NK-92 treated with Interleukin-12 subunit alpha and Interleukin-12 subunit beta, amount 100 ng/mL, for 24 hours (cell line): ENCODE results near the gene MTMR11.
"Not testable (repeated sequence)": the region's sequence is repeated elsewhere in the genome, so short reads cannot be mapped to it uniquely, and the experiment has no call there.

Source experiments
- DNase-seq: peaks from one replicate; lab custom pipeline; 2025; lab: John Stamatoyannopoulos, UW

Gene MTMR11, protein sequence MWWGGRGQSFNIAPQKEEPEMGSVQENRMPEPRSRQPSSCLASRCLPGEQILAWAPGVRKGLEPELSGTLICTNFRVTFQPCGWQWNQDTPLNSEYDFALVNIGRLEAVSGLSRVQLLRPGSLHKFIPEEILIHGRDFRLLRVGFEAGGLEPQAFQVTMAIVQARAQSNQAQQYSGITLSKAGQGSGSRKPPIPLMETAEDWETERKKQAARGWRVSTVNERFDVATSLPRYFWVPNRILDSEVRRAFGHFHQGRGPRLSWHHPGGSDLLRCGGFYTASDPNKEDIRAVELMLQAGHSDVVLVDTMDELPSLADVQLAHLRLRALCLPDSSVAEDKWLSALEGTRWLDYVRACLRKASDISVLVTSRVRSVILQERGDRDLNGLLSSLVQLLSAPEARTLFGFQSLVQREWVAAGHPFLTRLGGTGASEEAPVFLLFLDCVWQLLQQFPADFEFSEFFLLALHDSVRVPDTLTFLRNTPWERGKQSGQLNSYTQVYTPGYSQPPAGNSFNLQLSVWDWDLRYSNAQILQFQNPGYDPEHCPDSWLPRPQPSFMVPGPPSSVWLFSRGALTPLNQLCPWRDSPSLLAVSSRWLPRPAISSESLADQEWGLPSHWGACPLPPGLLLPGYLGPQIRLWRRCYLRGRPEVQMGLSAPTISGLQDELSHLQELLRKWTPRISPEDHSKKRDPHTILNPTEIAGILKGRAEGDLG

DNA sequence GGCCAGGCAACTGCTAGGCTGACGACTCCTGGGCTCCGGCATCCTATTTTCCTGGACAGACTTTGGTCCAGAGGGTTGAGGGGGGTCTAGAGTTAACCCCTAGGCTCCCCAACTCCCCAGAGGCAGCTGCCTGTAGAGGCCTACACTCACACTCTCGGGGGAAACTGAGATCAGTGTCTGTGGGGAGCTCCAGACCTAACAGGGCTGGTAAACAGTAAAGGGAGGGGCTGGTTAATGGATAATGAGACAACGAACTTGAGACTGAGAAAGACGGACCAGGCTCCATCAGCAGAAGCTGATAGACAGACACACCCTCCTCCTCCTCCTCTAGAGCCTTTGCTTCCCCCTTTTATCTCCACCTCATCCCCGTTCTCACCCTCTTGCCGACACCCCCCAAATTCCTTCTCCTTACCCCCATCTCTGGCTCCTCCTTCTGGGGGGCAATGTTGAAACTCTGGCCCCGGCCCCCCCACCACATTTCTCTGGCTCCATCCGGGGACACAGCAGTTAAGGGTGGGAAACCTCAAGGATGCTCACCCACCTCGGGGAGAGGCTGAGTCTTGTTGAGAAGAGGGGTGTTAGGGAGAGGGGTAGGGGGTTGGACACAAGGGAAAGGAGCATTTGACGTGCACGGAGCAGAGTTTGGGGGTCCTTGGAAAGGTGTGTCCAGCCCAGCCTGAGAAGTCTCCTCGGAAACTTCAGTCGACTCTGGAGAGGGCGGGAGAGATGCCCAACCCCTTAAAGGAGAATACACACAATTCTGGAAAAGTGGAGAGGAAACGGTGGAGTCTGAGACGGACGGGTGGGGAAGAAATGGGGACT, at the start of gene MTMR11:
MTMR11 (minus strand) TSS at position 710 of the 822 bp plus-strand sequence; CDS start at position 478, 232 bp downstream.
- DNase-seq, result no peak

DNA sequence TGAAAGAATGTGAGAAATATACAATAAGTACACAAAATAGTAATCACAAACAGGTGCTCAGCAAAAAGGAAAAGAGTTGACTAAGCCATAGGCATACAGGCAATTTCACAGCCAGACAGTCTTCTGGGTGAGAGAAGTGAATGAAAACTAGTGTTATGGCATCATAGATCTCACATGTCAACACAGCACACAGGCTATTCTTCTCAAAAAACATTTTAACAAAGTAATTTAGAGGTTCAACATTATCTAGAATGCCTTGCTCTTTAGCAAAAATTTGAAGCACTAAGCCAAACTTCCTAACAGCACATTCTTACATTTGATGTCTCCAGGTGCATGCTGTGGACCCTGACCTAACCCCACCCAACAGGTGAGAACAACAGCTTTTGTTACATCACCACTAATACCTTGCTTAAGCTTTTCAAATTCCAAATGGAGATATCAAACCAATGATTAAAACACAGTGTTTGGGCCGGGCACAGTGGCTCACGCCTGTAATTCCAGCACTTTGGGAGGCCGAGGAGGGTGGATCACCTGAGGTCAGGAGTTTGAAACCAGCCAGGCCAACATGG, 43.4 kb upstream of the MTMR11 start:
- no peak for DNase-seq

DNA sequence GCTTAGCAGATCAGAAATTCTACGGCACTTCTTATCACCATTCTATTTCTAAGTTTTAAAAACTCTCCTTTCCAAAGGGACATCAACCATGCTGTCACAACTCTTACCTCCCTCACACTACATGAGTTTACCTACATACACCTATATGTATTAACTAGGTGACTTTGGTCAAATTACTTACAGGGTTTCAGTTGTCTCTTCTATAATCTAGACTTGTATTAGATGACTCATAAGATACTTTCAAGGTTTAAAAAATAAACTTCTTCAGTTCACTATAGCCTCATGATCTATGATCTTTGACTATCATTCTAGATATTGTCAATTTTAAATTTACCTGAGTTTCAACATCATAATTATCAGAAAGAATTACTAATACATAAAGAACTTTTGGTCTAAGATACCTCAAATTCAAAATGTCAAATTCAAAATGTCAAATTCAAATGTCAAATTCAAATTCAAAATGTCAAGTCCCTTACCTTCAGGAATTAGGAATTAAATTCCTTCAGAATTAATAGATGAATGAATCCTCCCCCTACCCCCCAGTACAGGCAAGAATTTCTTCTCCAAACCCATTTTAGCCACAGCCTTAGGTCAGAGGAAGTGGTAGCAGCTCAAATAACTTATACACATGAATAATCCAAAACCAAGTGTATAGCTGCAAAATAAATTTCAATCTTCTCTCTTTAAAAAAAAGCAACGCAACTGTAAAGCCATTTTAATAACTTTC, 42.7 kb upstream of the MTMR11 start:
- no peak for DNase-seq

DNA sequence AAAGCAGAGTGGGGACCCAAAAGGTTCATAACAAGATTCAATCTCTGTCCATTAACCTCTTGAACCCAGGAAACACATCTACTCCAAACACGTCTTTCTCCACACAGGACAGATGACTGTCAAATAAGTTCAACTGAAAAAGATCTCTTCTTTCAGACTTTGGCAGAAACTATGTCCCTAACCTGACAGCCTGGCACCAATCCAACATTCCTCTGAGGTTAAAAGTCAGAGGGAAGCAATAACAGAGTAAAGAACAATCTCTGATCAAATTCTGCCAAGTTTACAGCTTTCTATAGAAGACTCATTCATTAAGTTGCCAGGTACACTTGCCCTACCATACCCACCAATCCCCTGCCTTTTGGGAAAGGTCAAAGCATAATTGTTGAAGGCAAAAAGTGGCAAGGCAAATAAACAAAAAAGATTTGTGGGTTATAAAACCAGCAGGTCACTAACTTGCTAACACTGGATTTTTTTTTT, 41.9 kb upstream of the MTMR11 start:
- DNase-seq, result no peak

DNA sequence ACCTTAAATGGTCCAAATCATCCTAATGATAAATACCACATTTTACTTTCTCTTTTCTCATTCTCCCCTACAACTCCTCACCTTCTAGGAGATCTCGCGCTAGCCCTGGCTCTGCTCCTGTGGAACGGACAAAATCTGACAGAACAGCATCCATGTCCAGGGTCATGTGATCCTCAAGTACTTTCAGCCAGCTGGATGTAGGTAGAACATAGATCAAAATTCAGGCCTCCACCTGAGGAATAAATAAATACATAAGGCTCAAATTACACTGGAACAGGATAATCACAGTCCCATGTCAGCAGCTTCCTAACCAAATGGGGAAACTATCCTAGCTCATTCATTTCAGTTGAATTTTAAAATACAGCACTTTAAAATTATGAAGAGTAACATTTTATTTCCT, 40.7 kb upstream of the MTMR11 start:
- no peak for DNase-seq

DNA sequence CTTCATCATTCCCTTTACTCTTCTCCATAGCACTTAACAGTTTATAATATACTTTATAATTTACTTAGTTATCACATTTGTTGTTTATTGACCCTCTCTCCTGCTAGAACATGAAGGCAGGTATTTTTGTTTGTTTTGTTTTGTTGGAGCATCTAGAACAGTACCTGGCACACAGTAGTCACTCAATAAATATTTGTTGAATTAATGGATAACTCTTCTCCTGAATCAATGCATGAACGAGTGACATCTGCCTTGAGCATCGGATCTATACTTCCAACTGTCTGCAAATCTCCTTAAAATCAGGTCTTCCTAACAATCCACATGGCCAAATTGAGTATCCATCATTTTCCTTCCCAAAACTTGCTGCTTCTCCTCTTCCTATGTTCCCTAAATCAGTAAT, 35.9 kb upstream of the MTMR11 start:
- DNase-seq, result no peak

DNA sequence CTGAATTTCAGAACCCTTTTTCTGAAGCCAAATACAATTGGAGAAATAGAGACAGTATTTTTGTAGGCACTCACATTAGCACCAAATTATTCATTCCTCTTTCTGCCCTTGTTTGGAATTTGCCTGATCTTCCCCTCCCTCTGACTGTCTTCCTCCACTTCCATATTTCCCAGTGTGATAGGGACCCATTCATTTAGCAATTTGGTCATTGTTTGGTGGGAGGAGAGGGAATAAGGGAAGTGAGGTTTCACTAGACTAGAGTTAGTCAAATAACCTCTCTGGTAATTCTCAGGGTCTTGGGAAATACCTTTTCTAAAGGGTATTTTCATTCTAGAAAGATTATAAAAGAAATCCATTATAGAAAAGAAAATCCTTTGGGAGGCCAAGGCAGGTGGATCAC, 31.0 kb upstream of the MTMR11 start:
- no peak for DNase-seq

DNA sequence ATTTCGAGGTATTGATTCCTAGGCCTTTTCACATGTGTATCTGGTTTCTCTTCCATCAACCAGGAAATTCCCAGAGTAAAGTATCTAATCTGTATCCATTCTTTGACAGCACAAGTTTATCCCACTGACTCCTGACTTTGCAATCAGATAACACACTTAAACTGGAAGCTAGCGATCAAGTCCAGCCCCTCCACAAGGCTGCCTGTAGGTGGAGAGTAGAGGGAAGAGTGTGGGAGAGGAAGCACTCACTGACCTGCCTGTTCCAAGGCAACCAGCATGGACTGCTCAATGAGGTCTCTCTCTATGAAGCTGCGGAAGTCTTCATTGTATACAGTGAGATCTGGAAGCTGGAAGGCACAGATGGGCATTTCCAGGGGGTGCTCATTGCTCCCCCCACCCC, 30.4 kb upstream of the MTMR11 start:
- DNase-seq, result no peak

DNA sequence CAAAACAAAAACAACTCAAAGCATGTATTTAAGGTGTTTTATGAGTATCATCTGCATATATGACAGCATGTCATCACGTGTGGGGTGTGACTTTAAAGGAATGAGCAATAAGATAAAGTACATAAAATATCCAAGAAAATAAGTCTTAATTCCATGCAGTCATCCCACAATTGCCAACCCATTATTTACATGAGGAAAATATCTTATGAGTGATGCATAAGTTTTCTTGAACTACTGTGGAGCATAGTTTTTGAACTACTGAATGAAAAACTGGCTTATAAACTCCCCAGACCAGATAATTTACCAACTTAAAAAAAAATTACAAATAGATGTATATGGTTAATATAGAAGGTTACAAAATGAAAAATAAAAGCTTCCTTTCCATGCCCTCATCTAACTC, 29.7 kb upstream of the MTMR11 start:
- no peak for DNase-seq

DNA sequence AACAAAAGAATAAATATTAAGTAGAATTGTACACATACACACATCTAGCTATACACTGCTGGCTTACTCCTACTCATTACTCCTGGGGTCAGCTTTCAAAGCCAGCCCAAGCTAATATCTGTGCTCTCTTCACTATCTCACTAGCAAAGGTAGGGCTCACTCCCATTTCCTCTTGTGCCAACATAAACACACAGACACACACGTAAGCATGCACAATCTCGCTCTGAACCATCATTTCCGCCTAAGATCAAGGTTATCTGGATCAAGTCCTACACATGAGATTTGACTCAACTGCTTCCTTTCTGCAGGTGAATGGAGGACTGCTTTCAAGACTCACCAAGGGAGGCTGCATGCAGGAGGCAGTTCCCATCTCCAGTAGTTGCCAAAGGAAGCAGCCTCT, 28.8 kb upstream of the MTMR11 start:
- no peak for DNase-seq

DNA sequence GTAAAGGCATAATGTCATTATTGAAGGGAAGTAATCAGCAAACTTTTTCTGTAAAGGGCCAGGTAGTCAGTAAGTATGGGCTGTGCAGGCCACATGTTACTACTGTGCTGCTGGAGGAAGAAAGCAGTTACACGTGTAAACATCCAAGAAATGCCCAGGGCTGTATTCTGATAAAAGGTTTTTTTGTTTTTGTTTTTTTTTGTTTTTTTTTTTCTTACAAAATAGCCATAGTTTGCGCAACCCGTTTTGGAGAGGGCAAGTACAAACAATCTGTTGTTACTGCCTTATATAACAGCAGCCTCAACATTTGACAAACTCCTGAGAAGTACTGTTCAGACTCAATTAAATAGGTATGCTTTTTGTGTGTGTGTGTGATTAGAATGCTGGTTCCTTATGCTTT, 26.7 kb upstream of the MTMR11 start:
- no peak for DNase-seq

DNA sequence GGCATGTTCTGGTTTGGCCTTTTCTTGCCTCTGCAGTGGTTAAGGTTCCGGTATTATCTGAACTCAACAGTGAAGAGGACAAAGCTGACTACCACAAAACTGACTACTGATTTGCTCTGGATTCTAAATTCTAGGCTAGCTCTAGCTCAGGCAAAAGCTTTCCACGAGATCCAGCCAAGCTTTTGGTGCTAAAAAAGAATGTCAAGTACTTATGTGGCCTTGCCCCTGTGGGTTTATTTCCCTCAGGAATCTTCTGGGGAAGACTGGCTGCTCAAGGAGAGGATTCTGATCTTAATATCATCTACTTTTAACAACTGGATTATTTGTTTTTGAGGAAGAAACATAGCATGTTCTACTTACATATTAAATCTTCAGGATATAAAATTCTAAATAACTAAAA, 26.1 kb upstream of the MTMR11 start:
- no peak for DNase-seq

DNA sequence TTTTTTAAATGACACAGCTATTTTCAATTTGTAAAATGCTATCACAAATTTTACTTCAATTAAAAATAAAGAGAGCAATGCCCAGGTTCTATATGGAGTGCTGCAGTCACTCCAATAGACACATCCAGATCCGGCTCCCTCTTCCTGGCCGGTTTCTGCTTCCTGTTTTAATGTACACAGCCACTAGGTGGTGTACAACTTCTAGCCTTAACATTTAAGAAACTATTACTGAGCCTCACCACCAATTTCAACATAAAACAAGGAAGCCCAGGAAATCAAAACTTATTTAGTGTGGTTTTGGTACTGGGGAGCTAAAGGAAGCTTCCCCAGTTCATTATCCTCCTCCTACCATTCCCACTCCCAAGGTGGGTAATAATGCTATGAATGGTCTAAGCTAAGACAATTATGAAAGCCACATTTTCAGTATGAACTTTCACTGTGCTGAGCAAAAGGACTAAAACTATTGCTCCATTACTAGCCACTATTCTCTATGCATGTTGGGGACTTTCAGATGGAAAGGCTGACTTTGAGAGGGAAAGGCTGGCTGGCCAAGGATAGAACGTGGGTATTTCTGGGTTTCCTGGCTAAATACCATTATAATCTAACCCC, 25.5 kb upstream of the MTMR11 start:
- DNase-seq, result no peak

DNA sequence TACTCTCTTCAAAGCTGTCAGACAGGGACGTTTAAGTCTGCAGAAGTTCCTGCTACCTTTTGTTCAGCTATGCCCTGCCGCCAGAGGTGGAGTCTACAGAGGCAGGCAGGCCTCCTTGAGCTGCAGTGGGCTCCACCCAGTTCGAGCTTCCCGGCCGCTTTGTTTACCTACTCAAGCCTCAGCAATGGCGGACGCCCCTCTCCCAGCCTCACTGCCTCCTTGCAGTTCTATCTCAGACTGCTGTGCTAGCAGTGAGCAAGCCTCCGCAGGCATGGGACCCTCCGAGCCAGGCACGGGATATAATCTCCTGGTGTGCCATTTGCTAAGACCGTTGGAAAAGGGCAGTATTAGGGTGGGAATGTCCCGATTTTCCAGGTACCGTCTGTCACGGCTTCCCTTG, 20.9 kb upstream of the MTMR11 start:
- DNase-seq, result not testable (repeated sequence)

DNA sequence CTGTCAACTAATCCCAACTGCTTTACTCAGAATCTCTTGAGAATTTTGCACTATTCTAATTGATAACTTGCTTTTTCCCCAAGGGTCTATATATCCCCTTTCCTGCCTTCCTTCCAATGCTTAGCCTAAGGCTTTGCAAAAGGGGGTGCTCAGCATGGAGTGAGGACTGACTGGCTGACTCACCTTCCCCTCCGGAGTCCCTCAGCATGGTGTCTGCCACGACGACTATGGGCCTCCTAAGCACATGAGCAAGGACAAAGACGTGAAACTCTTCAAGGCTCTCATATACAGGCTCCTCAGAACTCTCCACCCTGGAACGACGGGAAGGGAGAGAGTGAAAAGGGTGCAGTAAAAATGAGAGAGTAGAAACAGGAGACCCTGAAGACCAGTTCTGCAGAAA, 13.2 kb upstream of the MTMR11 start:
- DNase-seq, result no peak

DNA sequence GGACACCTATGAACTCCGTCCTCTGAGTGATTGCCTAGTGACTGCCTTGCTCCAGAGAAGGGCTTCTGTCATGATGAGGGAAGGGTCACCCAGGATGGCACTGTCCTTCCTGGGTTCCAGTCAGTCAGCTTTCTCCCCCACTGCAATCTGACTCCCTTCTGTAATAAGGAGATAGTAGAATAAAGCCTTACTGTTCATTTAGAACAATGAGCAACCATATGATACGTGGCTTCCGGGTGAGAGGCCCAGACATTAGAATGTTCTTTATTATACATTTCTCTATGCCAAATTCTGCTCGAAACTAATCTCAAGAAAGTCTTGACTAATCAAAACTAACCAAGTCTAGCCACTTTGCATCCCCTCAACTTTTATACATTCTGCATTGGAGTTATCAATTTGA, 8.5 kb upstream of the MTMR11 start:
- no peak for DNase-seq

DNA sequence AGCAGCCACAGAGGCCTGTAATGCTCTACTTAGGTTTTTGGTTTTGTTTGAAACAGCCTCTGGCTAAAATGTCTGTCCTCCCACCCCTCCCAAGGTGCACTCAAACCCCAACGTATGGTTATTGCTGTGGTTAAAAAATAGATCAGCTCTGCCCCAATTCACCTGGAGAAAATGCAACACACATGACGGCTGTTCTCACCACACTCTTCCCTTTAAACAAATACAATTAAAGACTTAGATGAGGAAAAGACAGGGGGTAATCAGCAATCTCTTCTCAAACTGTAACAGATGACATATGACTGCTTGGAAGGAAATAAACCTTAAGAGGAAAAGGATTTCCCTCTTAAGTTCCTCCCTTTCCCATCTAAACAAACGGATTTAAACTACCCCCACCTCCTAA, 6.2 kb upstream of the MTMR11 start:
- DNase-seq, result no peak

DNA sequence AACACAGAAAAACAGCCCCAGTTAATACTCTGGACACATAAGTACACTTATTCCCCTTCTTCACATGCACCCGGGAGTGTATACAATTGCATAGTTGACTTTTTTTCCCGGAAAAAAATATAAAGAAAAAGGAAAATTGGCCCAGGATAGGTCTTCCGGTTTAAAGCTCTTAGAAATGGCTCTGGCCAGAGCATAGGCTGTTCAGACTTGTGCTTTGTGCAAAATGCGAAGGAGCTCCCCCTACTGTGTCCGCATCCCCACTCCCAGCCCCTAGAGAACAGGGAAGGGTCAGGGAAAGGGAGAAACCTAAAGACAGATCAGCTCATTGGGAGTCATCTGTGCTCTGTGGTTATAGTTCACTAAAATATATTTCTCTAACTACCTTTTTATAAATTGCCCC, 5.5 kb upstream of the MTMR11 start:
- DNase-seq, result no peak

DNA sequence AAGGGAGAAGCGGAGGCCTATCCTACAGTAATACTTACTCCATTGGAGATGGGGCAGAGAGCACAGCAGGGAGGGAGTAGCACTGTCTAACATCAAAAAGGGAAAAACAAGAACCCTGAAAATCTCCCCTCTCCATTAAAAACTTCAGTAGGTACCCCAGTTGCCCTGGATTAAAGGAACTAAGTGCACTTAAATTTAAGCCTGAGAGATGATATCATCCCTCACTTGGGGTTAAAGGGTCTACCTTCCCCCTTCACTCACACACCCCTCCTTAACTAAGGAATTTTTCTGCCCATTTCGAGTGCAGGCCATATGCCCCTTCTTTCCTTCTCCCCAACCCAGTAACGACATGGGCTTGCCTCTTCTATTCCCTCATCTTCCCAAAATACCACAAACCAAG, 3.7 kb upstream of the MTMR11 start:
- DNase-seq, result no peak

DNA sequence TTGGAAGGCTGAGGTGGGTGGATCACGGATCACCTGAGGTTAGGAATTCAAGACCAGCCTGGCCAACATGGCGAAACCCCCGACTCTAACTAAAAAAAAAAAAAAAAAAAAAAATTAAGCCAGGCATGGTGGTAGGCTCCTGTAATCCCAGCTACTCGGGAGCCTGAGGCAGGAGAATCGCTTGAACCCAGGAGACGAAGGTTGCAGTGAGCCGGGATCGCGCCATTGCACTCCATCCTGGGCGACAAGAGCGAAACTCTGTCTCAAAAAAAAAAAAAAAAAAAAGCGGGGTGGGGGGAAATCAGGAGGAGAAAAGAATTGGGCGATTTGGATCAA, 2.0 kb upstream of the MTMR11 start:
- DNase-seq, result not testable (repeated sequence)

DNA sequence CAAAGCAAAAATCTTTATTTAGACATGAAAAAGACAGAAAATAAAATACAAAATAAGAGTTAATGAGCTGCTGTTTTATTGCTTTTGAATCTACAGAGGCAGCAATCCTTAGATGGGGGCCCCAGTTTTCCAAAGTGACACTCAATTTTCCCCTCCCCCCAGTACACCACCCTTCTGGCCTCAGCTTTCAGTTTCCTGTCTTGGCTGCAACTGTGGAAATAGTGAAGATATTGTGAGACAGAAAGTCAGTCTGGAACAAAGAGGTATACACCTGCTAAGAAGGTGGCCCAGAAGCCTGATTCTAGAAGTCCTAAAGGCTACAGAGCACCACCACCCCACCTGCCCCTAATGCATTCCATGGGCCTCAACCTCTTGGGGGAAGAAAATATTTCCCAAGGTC, 1.1 kb upstream of the MTMR11 start:
- no peak for DNase-seq
